Astrocyte of the cerebellum (primary cell): Measurements from ENCODE around the gene SENP1.

Source experiments
- DNase-seq: peaks from one replicate; pipeline ENCODE4 v3.0.0-alpha.2; 2011; ENCODE audit warnings: low read depth
- H3K4me3 ChIP-seq: 2 replicates; pipeline ENCODE4 v1.5.1; 2011; ENCODE audit warnings: mild to moderate bottlenecking, low read depth, low read length, moderate library complexity
- in situ Hi-C: cut with HindIII; loops from 2 replicates; pipeline ENCODE4 v1.10.0; 2017; ENCODE audit warnings: low sequenced_read_pairs
- TF ChIP-seq, protein P1 (sequence below): IDR thresholded peaks from 2 replicates; pipeline ENCODE4 v1.5.1; 2012; ENCODE audit warnings: low read length, low read depth, moderate library complexity, mild to moderate bottlenecking; ENCODE audit errors: missing control alignments

SENP1 gene

DNA sequence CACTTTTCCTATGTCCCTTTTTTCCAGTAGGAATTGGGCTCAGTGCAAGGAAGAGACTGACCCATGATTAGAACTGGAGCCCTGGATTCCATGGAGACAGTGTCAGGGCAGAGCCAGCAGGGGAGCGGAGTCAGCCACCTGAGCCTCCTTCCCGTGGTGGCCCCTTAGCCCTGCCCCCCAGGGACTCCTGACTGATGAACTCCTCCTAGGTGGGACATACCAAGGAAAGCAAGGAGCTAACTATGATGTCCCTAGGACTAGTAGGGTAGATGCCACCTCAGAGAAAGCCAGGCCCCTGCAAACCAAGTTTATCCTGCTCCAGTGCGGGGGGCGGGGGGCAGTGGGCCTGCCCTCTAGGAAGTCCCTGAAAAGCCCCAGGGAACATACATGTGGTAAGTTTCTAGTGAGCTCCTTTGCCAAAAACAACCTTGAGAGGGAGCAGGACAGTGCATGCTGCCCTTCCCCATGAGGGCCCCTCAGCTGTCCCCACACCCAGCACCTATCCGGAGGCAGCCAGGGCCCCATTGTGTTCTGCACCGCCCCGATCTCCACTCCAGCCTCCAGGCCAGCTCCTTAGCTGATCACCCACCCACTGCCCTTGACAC lies 95.4 kb downstream of the SENP1 start:
- H3K4me3 ChIP-seq = no peak overlapping the region
- in situ Hi-C loops = no loop called here
- TF ChIP-seq, protein P1, sequence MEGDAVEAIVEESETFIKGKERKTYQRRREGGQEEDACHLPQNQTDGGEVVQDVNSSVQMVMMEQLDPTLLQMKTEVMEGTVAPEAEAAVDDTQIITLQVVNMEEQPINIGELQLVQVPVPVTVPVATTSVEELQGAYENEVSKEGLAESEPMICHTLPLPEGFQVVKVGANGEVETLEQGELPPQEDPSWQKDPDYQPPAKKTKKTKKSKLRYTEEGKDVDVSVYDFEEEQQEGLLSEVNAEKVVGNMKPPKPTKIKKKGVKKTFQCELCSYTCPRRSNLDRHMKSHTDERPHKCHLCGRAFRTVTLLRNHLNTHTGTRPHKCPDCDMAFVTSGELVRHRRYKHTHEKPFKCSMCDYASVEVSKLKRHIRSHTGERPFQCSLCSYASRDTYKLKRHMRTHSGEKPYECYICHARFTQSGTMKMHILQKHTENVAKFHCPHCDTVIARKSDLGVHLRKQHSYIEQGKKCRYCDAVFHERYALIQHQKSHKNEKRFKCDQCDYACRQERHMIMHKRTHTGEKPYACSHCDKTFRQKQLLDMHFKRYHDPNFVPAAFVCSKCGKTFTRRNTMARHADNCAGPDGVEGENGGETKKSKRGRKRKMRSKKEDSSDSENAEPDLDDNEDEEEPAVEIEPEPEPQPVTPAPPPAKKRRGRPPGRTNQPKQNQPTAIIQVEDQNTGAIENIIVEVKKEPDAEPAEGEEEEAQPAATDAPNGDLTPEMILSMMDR = no peak
- DNase-seq = no peak

DNA sequence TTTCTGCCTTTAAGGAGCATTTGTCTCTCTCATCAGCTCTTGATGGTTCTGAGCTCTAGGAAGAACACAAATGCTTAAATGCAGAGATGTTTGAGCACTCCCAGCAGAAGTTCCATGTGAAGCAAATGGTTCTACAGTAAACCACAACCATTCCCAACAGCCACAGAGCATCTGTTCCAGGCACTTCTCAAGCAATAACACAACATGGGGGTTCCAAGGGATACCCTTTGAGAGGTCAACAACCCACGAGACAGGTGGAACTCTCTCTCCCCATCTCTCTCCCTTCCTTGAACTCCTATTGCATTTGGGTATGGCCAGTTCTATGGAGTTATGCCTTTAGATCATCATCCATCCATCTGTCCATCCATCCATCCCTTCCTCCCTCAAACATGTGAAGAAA lies 96.4 kb downstream of the SENP1 start:
- TF ChIP-seq, protein P1 = no peak
- no peak for DNase-seq
- in situ Hi-C loops = no loop called here
- no peak overlapping the region for H3K4me3 ChIP-seq

DNA sequence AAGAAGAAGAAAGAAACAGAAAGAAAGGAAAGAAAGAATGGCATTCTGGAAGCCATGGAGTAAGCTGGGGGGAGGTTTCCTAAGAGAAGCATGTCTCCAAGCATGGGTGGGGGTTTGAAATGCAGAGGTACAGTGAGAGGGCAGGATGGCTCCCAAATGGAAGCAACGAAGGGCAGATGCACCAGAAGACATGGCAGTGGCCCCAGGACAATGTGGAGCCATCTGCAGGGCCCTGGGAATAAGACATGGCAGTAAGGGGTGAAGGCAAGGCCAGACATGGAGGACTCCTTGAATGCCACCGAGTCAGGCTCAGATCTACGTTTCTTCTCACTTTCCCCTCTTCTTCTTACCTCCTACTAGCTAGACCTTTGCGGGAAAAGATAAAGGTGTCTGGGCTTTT lies 96.9 kb downstream of the SENP1 start:
- no peak for DNase-seq
- TF ChIP-seq, protein P1 = no peak
- H3K4me3 ChIP-seq = no peak overlapping the region
- in situ Hi-C loops = no loop called here

DNA sequence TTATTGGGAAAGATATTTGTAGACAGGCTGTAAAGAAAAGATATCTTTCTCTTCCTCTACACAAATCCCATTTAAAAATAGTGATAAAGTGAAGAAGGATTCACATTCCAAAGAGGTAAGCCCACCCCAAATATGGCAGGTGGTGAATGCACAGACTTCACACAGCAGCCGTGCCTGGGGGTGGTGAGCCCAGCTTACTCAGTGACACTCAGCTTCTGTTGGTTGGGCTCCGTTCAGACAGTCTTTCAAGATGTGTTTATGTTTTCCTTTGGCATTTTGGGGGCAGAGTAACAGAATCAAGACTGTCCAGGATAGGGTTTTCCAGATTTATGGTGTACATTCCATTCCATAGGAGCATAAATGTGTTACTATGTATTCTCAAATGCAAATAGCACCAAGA lies 97.5 kb downstream of the SENP1 start:
- DNase-seq = no peak
- no peak overlapping the region for H3K4me3 ChIP-seq
- in situ Hi-C loops = no loop called here
- TF ChIP-seq, protein P1 = no peak

DNA sequence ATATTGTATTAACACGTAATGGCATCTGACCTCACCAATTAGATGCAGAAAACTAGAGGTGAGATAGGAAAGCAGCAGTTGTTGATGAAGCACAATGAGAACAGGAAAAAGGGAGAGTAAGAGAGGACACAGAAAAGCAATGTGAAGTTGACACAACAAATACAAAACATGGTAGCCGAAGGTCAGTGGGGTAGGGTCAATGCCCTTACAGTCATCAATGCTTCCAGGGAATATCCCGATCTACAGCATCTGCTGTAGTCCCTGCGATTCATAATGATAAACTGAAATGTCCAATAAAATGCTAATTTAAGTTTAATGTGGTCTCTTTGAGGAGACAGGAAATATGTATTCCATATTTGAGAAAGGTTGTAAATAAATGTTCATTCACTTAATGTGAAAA lies 98.7 kb downstream of the SENP1 start:
- TF ChIP-seq, protein P1 = no peak
- H3K4me3 ChIP-seq = no peak overlapping the region
- DNase-seq = no peak
- in situ Hi-C loops = no loop called here

DNA sequence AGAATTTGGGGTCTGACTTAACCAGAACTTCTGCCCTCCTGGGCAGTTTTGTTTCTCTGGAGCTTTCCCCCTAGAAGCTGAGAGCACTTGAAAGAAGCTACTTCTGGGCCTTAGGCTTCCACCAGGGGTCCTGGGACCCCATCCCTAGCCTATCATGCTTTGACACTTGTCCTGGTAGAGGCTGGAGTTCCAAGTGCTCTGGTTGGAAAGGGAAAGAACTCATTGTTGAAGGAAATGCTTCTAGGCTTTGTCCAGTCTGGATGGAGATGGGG lies 100.2 kb downstream of the SENP1 start:
- TF ChIP-seq, protein P1 = no peak
- DNase-seq = no peak
- in situ Hi-C loops = no loop called here
- H3K4me3 ChIP-seq = no peak overlapping the region

DNA sequence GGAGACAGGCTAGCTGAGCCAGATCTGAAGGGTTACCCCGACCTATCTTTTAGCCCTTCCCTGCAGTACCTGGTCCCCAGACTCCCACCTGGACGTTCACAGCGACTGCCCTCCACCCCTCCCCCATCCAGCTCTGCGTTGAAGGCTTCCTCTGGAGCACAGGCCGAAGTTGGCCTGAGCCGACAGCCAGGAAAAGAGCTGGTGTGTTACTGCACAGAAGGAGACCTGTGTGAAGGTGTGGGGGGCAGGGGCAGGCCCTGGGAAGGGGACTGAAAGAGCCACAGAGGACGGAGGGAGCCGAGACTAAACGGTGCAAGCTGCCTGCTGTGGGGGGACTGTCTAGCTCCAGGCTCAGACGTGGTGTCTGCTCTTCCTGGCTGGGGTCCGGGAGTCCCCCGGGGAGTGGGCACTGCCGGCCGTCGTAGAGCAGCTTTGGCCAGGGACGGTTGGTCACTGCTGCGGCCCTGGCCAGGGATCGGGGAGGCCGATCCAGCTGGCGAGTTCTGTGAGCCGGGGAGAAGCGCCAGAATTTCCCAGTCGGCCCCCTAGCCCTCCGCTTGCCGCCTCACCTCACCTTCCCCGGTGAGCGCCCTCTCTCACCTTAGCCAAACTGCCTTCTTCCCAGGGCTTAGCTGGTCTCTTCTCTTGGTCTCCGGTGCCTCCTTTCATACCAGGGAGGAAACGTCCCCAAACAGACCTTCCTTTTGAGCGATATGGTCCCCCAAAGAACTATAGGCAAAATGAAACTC lies 100.7 kb downstream of the SENP1 start:
- H3K4me3 ChIP-seq = no peak overlapping the region
- in situ Hi-C loops = no loop called here
- no peak for DNase-seq
- TF ChIP-seq, protein P1 = no peak
